C4-2B (cell line): ENCODE data around the gene SUCO.

Experiments
- ZFX ChIP-seq: fragments of 450-650 bp; IDR thresholded peaks from 2 replicates; pipeline ENCODE4 v1.6.1; 2017
- TF ChIP-seq, protein P1 (sequence below): fragments of 450-650 bp; conservative IDR thresholded peaks from 2 replicates; pipeline ENCODE4 v1.5.1; 2017; ENCODE audit warnings: mild to moderate bottlenecking

DNA sequence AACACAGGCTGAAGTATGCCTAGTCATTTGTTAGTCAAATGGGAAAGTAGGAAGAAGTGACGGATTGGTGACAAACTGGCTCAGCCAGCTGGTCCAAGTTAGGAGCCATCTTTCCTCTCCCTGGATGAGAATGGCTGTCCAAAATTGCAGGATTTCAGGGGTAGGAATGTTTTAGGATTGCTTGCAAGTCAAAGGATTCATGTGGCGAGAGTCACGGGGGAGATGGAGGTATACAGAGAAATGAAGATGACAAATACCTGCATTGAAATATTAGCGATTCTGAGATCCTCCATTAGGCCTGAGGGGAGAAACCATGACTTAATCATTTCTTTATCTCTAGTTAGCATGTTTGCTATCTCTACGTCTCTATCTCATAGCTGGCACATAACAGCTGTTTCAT, 47.3 kb upstream of the SUCO start:
- TF ChIP-seq, protein P1, sequence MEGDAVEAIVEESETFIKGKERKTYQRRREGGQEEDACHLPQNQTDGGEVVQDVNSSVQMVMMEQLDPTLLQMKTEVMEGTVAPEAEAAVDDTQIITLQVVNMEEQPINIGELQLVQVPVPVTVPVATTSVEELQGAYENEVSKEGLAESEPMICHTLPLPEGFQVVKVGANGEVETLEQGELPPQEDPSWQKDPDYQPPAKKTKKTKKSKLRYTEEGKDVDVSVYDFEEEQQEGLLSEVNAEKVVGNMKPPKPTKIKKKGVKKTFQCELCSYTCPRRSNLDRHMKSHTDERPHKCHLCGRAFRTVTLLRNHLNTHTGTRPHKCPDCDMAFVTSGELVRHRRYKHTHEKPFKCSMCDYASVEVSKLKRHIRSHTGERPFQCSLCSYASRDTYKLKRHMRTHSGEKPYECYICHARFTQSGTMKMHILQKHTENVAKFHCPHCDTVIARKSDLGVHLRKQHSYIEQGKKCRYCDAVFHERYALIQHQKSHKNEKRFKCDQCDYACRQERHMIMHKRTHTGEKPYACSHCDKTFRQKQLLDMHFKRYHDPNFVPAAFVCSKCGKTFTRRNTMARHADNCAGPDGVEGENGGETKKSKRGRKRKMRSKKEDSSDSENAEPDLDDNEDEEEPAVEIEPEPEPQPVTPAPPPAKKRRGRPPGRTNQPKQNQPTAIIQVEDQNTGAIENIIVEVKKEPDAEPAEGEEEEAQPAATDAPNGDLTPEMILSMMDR, result no peak
- no peak for TF ChIP-seq ZFX
